ENCODE data around the gene PRR29.
"Not testable (repeated sequence)": the region's sequence is repeated elsewhere in the genome, so short reads cannot be mapped to it uniquely, and the experiment has no call there.

Gene PRR29

GRCh38 chr17:63974594-63975192, 23.5 kb upstream of the PRR29 start:
- no peak for DNase-seq (ENCODE audit: low read depth)
- TF ChIP-seq CTCF (IDR thresholded peaks at IDR 0.05; ENCODE audit: low read depth, low read length, missing control alignments): no peak
- no peak overlapping the region for H3K4me3 ChIP-seq (ENCODE audit: low read depth, low read length)

- no peak for TF ChIP-seq CTCF (IDR thresholded peaks at IDR 0.05; ENCODE audit: low read depth, low read length, missing control alignments)
- no peak for DNase-seq (ENCODE audit: low read depth)
- no peak overlapping the region for H3K4me3 ChIP-seq (ENCODE audit: low read depth, low read length)
Observed at GRCh38 chr17:63975541-63976092, 22.5 kb upstream of the PRR29 start.

GRCh38 chr17:63976702-63977101, 21.4 kb upstream of the PRR29 start:
- DNase-seq (ENCODE audit: low read depth): no peak
- TF ChIP-seq CTCF (IDR thresholded peaks at IDR 0.05; ENCODE audit: low read depth, low read length, missing control alignments): no peak
- no peak overlapping the region for H3K4me3 ChIP-seq (ENCODE audit: low read depth, low read length)

- TF ChIP-seq CTCF (IDR thresholded peaks at IDR 0.05; ENCODE audit: low read depth, low read length, missing control alignments): no peak
- H3K4me3 ChIP-seq (ENCODE audit: low read depth, low read length): no peak overlapping the region
- no peak for DNase-seq (ENCODE audit: low read depth)
Observed at GRCh38 chr17:63978272-63979200, 19.6 kb upstream of the PRR29 start.

GRCh38 chr17:63982641-63983040, 15.5 kb upstream of the PRR29 start:
- DNase-seq (ENCODE audit: low read depth); H3K4me3 ChIP-seq (ENCODE audit: low read depth, low read length): not testable (repeated sequence)

- no peak for TF ChIP-seq CTCF (IDR thresholded peaks at IDR 0.05; ENCODE audit: low read depth, low read length, missing control alignments)
- no peak for DNase-seq (ENCODE audit: low read depth)
- no peak overlapping the region for H3K4me3 ChIP-seq (ENCODE audit: low read depth, low read length)
Observed at GRCh38 chr17:63983320-63983719, 14.8 kb upstream of the PRR29 start.

GRCh38 chr17:63984236-63984635, 13.9 kb upstream of the PRR29 start:
- no peak for DNase-seq (ENCODE audit: low read depth)
- H3K4me3 ChIP-seq (ENCODE audit: low read depth, low read length): no peak overlapping the region
- TF ChIP-seq CTCF (IDR thresholded peaks at IDR 0.05; ENCODE audit: low read depth, low read length, missing control alignments): no peak
